NCI-H1436 treated with DMSO at 0.1 percent for 48 hours (cell line): Measurements from ENCODE around the gene SAP30.

Experiments used
- DNase-seq: peaks from one replicate; lab custom pipeline; 2025; lab: John Stamatoyannopoulos, UW

The SAP30 gene

DNA sequence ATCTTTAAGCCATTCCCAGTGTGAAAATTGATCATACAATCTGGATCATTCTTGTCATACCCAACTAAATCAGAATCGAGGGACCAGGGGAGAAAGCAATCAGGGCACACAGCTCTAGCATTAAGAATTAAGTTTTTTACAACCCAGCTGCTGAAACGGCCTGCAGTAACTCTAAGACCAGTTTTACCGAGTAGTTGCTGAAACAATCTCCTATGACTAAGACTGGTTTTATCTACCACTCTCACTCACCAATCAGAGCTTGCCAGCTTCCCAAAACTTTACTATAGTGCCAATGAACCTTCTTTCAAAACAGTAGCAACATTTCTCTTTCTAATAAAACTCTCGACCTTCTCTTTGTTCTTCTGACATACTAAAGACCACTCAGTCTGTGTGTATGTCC, 2.8 kb upstream of the SAP30 start:
- no peak for DNase-seq

DNA sequence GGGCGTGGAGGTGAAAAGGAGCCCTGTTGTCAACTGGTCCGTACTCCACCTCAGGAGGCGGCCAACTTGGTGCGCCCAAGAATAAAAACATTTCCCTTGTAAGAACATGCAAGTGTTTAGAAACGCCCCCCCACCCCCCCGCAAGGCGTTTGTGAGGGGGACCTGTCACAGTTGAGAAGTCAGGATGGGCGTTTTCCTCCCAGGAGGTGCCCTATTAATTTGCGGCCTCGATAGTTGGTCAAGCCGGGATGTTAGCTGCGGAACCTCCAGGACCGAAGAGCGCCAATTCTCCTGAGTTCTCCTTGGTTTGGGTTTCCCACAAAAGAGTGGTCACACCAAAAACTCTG, 651 bp upstream of the SAP30 start:
- no peak for DNase-seq

DNA sequence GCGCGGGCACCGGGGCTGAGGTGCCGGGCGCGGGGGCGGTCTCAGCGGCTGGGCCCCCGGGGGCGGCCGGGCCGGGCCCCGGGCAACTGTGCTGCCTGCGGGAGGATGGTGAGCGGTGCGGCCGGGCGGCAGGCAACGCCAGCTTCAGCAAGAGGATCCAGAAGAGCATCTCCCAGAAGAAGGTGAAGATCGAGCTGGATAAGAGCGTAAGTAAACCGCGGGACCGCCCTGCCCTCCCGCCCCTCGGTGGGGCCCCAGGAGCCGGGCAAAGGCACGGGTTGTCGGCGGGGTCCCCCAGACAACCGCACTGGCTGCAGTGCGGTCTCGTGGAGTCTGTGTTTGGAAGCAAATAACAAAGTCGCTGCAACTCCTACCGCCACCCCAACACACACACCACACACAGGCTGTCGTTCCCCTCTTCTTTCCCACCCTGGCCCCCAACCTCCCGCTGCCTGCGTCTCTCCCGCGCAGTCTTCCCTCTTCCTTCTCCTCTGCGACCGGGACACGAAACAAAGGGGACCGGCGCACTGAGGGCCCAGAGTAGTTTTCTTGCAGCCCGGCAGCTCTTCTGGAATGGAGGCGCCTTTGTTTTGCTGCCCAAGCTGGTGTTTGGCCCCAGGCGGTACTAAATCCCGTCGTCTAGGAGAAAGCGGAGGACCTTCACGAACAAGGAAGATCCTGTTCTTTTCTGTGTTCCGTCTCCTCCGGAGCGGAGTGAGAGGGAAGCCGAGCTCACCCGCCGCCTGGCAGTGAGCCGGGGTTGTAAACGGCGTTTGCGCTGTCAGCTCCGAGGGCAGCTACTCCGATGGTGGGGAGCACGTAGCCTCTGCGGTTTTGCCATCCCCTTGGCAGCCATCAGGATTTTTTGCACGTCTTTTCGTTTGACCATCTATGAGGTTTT, 788 bp downstream of the SAP30 start:
- DNase-seq = no peak

DNA sequence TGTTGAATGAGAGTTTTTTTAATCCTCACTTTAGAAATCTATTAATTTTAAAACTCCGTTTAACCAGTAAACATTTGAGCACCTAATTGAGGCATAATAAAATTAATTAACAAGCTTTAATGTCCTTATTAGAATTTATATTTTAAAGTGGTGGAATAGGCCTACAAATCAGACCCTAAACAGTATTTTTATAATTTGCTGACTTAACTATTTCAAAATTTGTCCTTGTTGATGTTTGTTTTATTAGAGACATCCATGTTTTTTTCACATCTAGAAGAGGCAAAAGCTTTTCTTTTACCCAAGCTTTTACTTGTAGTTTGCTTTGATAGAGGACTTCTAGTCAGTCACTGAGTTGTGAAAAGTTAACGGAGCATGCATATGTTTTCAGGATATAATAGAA, 3.8 kb downstream of the SAP30 start:
- no peak for DNase-seq

DNA sequence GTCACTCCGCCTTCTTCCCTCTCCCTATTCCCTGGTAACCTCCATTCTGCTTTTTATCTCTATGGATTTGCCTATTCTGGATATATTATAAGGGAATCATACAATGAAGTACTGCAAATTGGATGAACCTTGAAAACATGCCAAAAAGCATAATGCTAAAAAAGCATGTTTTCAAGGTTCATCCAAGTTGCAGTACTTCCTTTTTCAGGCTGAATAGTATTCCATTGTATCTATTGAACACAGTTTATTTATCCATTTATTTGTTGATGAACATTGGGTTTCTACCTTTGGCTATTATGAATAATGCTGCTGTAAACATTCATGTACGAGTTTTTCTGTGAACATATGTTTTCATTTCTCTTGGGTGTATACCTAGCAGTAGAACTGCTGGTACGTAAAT, 9.2 kb downstream of the SAP30 start:
- DNase-seq = no peak

DNA sequence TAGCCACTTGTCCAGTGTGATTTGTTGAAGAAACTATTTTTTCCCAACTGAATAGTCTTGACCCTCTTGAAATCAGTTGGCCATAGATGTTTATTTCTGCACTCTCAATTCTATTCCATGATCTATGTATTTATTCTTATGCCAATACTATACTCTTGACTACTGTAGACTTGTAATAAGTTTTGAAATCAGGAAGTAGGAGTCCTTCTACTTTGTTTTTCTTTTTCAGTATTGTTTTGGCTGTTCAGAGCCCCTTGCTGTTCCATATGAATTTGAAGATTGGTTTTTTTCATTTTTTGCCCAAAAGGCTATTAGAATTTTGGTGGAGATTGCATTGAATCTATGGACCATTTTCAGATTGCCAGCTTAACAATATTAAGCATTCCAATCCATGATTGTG, 10.2 kb downstream of the SAP30 start:
- DNase-seq = no peak

DNA sequence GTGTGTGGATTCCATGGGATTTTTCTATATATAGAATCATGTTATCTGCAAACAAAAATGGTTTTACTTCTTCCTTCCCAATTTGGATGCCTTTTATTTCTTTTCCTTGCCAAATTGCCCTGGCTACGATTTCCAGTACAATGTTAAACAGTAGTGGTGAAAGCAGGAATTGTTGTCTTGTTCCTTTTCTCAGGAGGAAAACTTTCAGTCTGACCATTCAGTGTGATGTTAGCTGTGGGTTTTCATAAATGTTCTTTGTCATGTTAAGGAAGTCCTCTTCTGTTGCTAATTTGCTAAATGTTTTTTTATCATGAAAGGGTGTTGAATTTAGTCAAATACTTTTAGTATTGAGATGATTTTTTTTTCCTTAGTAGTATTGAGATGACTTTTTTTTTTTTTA, 10.9 kb downstream of the SAP30 start:
- no peak for DNase-seq

DNA sequence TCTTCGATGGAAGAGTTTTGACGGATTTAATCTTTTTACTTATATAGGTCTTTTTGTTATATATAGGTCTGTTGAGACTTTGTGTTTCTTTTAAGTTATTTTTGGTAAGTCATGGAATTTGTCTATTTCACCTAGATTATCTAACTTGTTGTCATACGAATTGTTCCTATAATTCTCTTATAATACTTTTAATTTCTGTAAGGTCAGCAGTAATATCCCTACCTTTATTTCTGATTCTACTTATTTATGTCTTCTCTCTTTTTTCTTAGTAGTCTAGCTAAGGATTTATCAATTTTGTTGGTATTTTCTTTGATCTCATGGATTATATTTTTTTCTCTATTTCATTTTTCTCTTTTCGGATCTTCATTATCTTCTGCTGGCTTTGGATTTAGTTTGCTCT, 11.6 kb downstream of the SAP30 start:
- DNase-seq = no peak

DNA sequence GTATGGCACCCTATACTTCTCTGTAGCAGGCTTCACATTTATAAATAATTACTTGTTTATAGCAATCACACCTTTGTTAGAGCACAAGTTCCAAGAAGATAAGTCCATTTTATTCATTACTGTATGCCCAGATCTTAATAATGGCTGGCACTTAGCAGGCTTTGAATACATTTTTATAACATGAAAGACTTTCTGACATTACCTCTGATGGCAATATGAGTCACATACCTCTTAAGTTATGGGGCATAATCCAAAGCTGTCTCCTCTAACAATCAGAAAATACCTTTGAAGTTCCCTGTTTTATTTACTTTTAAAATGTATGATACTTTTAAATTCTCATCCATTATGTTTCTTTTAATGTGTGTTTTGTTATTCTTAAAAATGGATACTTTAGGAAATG, 16.0 kb downstream of the SAP30 start:
- no peak for DNase-seq

DNA sequence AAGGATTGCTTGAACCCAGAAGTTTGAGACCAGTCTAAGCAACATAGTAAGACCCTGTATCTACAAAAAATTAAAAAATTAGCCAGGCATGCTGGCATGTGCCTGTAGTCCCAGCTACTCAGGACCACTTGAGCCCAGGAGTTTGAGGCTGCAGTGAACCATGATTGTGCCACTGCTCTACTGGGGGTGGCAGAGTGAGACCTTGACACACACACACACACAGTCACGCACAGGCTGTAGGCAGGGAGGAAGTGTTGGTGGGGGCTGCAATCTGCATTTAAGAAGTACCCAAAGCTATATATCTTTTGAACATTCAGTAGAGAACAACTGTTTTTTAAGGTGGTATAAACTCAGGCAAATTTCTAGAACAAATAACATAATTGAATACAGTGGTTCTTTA, 20.9 kb downstream of the SAP30 start:
- DNase-seq = no peak

DNA sequence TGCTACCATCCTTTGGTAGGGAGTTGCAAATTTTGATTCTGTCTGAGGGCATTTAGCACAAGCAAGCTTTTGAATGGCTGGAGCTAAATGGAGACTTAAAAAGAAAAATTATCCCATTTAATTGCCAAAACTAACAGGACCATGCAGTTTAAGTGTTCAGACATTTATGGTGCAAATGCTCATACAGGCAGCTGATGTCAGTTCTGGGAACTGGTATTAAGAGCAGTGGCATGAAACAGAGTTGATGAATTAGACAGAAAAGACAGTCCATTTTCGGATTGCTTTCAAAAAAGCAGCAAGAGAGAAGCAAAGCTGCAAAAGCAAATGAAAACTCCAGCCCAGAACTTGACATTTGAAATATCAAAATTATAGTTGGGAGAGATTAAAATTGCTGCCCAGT, 26.9 kb downstream of the SAP30 start:
- no peak for DNase-seq

DNA sequence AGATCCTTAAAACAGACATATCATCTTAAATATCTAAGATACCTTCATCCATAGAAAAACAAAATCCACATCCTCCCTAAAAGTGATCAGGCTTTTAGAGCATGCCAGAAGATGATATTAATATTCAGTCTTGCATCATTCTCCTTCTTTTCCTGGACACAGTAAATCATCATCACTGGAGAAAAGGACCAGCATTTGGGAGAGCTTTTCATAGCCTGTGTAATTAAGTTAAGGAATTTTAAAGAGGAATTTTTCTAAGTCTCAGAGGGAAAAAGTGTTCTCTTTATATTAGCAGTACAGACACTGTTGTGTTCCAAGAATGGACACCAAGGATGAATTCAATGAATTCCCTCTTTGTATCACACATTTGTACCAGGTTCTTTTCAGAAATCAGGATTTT, 27.5 kb downstream of the SAP30 start:
- DNase-seq = no peak

DNA sequence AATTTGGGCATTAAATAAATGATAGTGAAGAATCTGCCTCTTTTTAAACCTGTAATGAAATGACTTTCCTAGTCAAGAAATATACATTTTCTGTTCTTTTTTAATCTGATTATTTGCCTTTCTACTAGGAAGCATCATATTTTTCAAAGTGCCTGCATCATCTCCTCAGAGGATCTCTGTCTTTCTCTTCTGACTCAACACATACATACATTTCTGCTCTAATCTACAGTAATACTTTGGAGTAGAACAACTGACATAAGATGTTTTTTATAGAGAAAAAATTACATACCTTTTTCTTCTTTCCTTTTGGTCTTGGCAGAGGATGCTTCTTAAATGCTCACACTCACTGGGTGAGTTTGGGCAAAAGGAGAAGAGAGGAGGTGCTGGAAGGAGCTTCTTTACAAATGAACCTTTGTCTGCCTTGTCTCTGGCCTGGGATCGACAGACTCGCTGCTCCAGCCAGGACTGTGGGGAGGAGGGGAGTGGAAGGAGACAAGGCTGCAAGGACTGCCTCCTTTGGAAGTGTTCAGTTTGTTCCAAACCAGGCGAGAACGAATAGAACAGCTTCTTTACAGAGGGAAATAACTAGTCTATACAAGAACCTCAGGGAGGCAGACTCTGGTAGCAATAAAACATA, 28.1 kb downstream of the SAP30 start, which contains the start of gene SCRG1:
SCRG1 (minus strand) TSS at position 338 of the 637 bp plus-strand sequence. CDS start 7,702 bp downstream, outside the sequence.
- no peak for DNase-seq

DNA sequence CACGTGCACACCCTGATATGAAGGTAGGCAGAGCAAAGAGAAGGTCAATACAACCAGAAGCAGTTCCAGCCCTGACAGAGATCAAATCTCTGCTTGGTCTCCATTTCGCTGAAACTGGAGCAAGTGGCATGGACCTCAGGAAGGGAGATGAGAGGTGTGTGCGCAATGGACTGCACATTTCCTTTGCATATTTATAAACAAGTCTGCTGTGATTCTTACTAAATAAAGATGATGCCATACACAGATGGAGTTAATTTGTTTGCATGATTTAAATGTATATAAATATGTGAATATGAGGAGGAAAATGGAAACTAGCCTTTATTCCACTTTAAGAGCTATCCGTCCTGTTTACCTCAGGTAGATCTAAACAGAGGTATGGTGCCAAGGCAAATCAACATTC, 30.3 kb downstream of the SAP30 start:
- DNase-seq = no peak

DNA sequence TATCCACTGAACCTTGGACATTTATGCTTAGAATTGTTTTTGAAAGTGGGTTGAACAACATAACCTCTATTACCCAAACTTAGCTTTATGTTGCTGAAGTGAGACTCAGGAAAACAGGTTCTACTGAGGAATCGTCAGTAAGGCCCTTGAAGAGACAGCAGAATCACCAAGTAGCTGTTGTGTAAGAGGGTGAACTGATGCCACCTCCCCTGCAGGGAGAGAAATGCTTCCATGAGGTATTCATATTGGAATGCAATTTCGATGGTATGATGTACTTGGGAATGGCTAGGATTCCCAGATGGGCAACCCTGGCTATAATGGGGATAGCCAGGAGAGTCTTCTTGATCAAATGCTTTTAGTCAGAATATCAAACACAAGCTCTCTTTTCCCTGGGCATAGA, 32.3 kb downstream of the SAP30 start:
- no peak for DNase-seq

DNA sequence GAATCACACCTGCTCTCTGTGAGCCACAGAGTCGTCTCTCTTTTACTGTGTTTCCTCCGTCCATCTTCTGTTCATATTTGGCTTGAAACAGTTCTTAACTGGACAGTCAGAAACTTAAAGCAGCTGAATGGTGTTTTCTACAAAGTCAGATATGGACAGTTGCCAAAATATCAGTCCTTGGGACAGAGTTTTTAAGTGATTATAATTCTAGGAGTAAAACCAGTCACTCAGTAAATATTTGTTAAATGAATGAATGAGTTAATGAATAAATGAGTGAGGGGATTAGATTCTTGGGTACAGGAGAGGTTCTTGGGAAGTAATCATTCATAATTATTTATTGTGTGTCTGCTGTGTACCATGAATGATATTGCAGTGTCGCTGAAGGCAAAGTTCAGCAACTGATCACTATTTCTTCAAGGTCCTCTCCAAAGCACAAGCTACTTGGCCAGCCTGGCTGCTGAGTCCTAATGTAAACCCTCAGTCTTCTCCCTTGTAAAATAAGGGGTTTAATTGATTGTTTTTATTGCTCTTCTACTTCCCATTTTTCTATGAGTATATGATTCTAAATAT, 33.6 kb downstream of the SAP30 start:
- no peak for DNase-seq

DNA sequence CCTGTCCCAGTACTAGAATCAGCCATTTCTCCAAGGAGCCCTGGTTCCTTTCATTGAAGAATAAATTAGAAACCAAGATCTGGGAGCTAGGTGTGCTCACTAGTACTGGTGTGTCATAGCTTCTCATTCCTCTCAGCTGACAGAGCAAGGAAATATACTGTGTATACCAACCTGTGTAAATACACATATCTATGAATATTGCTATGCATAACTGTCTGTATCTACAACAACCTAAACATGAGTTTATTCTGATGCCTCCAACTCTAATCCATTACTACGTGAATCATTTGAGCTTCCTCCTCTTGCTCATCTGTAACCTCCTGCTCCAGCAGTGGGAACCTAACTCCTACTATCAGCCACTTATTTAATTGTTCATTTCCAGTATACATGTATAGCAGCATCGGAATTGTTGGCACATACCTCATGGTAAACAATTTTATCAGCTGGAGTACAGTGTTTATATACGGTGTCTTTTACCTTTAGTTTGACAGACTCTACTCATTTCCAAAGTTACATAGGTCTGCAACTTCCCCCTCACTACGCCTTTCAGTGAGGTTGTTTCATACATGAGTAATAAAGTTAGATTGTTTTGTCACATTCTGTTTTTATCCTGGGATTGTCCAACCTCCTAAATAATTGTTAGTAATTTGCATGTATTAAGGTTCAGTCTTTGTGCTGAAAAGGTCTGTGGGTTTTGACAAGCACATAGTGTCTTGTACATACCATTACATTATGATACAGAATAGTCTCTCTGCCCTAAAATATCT, 35.3 kb downstream of the SAP30 start:
- DNase-seq = no peak

DNA sequence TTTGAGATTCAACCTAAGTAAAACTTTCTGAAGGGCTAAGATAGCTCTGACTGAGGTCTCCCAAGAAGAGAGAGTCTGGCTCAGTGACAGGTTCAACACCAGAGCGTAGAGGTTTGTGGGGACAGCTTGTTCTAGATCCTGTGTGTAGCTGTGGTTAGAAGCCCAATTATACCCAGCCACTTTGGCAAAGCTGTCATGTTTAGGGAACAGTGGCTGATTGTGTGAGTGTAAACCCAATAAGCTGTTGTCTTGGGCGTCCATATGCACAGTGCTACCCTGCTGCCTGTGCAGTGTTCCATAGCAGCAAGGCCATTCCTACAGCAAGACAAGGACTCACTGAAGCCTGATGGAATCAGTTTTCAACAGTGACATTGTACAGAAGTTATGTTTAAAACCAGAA, 39.3 kb downstream of the SAP30 start:
- no peak for DNase-seq

DNA sequence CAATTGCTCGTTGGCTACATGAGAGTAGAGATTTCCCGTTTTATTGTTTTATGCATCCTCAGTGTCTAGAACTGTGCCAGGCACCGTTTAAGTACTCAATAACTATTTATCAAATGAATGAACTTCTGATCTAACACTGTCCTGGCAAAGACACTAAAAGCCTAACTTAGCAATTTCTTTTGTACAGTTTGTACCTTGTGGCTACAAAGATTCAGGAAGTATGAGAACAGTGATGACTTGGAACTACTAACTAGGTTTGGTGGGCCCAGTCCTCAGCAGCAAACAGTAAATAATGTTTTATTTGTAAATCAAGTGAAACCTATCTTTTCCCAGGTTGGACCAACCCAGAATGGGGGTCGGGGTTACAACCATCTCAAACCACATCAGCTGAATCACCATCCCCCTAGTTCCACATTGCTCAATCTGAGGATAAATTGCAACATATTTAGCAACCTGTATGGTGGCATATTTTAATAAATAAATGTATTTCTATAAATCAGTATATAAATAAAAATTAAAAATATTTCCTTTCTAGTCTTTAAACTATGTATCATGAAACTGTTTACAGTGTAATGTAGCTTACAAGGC, 40.4 kb downstream of the SAP30 start:
- no peak for DNase-seq

DNA sequence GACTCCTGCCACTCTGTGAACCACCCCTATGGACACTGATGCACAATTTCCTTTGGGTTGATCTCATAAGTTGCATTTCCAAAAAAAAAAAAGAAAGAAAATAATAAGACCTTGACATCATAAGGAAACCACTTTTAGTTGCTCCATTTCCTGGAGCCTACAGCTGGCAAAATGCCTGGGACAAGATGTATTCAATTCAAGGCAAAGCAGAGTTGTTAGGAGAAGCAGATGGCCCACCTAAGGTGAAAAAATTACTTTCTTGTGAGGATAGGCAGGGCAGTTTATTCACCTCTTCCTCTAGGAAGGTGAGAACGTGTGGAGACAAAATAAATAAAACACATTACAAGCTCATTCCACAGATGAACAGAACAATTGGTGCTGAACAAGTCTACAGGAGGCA, 42.3 kb downstream of the SAP30 start:
- no peak for DNase-seq

DNA sequence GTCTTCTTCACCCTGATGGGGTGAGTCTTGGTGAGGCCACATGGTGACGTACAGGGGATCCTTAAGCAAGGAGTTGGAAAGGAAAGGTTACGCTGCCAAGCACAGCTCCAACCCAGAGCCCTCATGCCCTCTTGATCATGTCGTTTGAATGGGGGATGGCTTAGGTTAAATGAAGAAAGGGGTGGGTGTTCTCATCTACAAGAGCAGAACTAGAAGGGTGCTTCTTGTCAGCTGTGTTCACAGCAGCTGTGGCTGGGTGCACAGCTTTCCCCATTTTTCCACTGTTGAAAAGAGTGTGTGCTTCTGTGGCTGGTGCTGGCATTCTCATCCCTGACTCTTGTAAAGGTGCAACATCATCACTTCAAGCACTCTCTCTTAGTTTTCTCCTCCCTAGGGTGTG, 43.7 kb downstream of the SAP30 start:
- no peak for DNase-seq

DNA sequence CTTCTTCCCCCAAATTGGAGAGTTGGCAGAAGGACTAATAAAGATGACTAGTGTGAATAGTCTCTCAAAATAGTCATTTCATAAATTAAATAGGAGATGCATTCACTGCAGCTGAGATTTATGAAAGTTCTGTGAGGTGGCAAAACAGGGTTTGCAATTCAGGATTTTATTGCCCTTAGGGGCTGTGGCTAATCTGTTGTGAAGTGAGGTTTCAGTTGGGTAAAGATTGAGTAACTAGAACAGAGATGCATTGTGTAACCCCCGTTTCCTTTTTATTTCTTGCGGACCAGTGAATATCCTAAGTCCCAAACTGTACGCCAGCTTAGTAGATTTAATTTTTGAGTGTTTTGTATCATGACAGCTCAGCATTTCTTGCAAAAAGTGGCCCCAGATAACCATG, 44.3 kb downstream of the SAP30 start:
- DNase-seq = no peak
